ENCODE data around the gene C4orf50. TPM values are rescaled to one million over a fixed set of nuclear protein-coding genes. Genes with fewer than 3 reads are reported as not detected.

Gene C4orf50
- total RNA-seq, 1 donor from 2014 or later: not detected

DNA sequence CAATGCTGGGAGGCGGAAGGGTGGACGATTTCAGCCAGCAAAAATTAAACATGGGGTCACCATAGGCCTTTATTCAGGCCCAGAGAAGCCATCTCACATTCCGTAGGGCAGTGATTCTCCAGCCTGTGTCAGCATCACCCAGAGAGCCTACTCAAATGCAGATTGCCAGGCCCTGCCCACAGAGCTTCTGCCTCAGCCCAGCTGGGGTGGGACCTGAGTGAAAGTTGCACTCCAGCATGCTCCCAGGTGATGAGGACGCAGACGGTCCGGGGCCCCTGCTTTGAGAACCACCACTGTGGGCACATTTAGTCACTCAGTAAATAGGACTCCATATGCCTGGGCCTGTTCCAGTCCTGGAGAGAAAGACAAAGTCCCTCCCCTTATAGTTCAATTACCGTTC, 12.4 kb upstream of the C4orf50 start:
- TF ChIP-seq, protein P1, sequence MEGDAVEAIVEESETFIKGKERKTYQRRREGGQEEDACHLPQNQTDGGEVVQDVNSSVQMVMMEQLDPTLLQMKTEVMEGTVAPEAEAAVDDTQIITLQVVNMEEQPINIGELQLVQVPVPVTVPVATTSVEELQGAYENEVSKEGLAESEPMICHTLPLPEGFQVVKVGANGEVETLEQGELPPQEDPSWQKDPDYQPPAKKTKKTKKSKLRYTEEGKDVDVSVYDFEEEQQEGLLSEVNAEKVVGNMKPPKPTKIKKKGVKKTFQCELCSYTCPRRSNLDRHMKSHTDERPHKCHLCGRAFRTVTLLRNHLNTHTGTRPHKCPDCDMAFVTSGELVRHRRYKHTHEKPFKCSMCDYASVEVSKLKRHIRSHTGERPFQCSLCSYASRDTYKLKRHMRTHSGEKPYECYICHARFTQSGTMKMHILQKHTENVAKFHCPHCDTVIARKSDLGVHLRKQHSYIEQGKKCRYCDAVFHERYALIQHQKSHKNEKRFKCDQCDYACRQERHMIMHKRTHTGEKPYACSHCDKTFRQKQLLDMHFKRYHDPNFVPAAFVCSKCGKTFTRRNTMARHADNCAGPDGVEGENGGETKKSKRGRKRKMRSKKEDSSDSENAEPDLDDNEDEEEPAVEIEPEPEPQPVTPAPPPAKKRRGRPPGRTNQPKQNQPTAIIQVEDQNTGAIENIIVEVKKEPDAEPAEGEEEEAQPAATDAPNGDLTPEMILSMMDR (IDR thresholded peaks at IDR 0.05; ENCODE audit: borderline replicate concordance): no peak
- no peak for DNase-seq
- no peak overlapping the region for H3K4me3 ChIP-seq
- no peaks in the 10 kb centered on the region for H3K4me1 ChIP-seq
- no peaks in the 10 kb centered on the region for H3K9me3 ChIP-seq (replicated peaks)
- intact Hi-C loops (cut with micrococcal nuclease): no loop called here
- H3K27me3 ChIP-seq (ENCODE audit: low read depth): peaks cover 46% of the 10 kb centered on the region
- no peaks in the 10 kb centered on the region for H3K36me3 ChIP-seq
- H3K27ac ChIP-seq (replicated peaks): no peak overlapping the region

GRCh38 chr4:6029254-6029653, 11.0 kb upstream of the C4orf50 start:
- no peak overlapping the region for H3K4me3 ChIP-seq
- intact Hi-C loops (cut with micrococcal nuclease): no loop called here
- no peak overlapping the region for H3K27ac ChIP-seq (replicated peaks)
- peaks cover 60% of the 10 kb centered on the region for H3K27me3 ChIP-seq (ENCODE audit: low read depth)
- no peaks in the 10 kb centered on the region for H3K9me3 ChIP-seq (replicated peaks)
- DNase-seq: no peak
- TF ChIP-seq, protein P1 (IDR thresholded peaks at IDR 0.05; ENCODE audit: borderline replicate concordance): no peak
- H3K36me3 ChIP-seq: no peaks in the 10 kb centered on the region
- no peaks in the 10 kb centered on the region for H3K4me1 ChIP-seq

- intact Hi-C loops (cut with micrococcal nuclease): no loop called here
- Histone ChIP-seq H3K4me1 (no peaks in the 10 kb centered on the region), H3K4me3 (no peak overlapping the region), H3K27ac (replicated peaks) (no peak overlapping the region), H3K9me3 (replicated peaks) (no peaks in the 10 kb centered on the region), H3K36me3 (no peaks in the 10 kb centered on the region), H3K27me3 (ENCODE audit: low read depth) (peaks cover 71% of the 10 kb centered on the region)
- no peak for DNase-seq
- TF ChIP-seq, protein P1 (IDR thresholded peaks at IDR 0.05; ENCODE audit: borderline replicate concordance): no peak
Measured at GRCh38 chr4:6028168-6028567, 9.9 kb upstream of the C4orf50 start.

DNA sequence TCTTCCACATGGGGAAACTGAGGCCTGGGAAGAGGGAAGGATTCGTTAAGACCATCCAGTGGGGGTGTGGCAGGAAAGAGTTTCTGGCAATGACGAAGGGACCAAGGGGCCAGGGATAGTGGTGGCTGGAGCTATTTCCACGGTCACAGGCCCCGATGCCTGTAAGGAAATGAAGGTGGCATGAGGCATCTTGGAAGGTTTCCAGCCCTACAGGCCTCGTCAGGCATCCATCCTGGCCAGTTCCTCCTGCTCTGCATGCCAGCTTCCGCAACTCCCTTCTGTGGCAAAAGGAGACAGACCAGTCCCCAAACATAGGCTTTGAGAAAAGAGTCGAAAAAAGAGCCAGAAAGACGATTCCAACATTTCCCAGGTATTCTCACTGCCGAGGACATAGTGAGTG, 9.2 kb upstream of the C4orf50 start:
- Histone ChIP-seq H3K27me3 (ENCODE audit: low read depth) (peaks cover 79% of the 10 kb centered on the region), H3K9me3 (replicated peaks) (no peaks in the 10 kb centered on the region), H3K4me1 (no peaks in the 10 kb centered on the region), H3K4me3 (no peak overlapping the region), H3K36me3 (no peaks in the 10 kb centered on the region), H3K27ac (replicated peaks) (no peak overlapping the region)
- TF ChIP-seq, protein P1 (IDR thresholded peaks at IDR 0.05; ENCODE audit: borderline replicate concordance): no peak
- intact Hi-C loops (cut with micrococcal nuclease): no loop called here
- DNase-seq: no peak

- intact Hi-C loops (cut with micrococcal nuclease): no loop called here
- TF ChIP-seq, protein P1 (IDR thresholded peaks at IDR 0.05; ENCODE audit: borderline replicate concordance): no peak
- DNase-seq: no peak
- Histone ChIP-seq H3K27ac (replicated peaks) (no peak overlapping the region), H3K4me3 (no peak overlapping the region), H3K4me1 (no peaks in the 10 kb centered on the region), H3K9me3 (replicated peaks) (no peaks in the 10 kb centered on the region), H3K27me3 (ENCODE audit: low read depth) (peaks cover 90% of the 10 kb centered on the region), H3K36me3 (no peaks in the 10 kb centered on the region)
Measured at GRCh38 chr4:6024313-6024960, 6.2 kb upstream of the C4orf50 start.

Data from left ventricle myocardium inferior (tissue), 1 donor.